GM18951 (cell line): ENCODE measurements around the gene NMT1.

Source experiments
- POLR2A ChIP-seq: IDR thresholded peaks from 4 replicates; pipeline ENCODE4 v1.6.1; 2011; ENCODE audit warnings: mild to moderate bottlenecking; ENCODE audit not compliant: insufficient read length, insufficient read depth; ENCODE audit errors: extremely low read depth
- in situ Hi-C: fragments of 300-500 bp; cut with MboI; formaldehyde crosslinking; loops from one replicate; pipeline ENCODE4 v1.12.0; 2022; ENCODE audit warnings: low sequenced_read_pairs, mixed read lengths, inconsistent platforms; ENCODE audit not compliant: unreplicated experiment

NMT1 gene

GRCh38 chr17:45098081-45098868, 37.2 kb downstream of the NMT1 start:
- no peak for TF ChIP-seq POLR2A
- in situ Hi-C loops, result loop anchor here (10.0 kb wide), 1 partner anchor 173 kb away; no protein-coding TSS in a partner anchor

DNA sequence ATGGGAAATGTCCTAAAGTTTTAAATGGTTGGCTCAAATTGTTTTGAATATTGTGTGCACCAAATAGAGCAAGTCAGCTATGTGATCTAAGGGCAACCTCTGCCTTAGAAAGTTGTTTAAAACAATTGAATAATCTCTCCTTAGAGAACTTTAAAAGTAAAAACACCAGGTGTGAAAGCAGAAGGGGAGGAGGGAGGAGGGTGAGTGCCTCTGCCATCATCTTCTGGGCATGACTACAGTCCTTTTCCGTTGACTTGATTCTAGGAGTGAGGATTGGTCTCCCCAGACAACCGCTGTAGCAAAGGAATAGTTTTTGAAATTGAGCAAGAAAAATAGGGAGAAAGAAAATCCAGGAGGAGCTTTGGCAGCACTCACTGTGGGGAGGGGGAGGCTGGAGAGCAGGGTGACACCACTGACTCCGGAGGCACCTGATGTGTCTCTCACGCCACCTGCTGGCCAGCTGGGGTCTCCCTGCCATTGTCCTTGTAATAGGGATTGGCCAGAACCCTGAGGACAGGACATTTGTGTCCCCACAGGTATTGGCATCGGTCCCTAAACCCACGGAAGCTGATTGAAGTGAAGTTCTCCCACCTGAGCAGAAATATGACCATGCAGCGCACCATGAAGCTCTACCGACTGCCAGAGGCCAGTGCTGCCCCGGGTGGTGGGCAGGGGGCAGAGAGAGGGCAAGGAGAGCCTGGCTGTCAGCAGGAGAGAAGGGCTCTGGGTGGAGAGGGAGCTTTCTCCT, 37.9 kb downstream of the NMT1 start:
- no peak for TF ChIP-seq POLR2A
- in situ Hi-C loops, result loop anchor here (10.0 kb wide), 1 partner anchor 174 kb away; no protein-coding TSS in a partner anchor

GRCh38 chr17:45101546-45101882, 40.4 kb downstream of the NMT1 start:
- TF ChIP-seq POLR2A, result no peak
- in situ Hi-C loops, result no loop called here

GRCh38 chr17:45101883-45102811, 41.0 kb downstream of the NMT1 start:
- in situ Hi-C loops, result no loop called here
- TF ChIP-seq POLR2A, result no peak

GRCh38 chr17:45102856-45103255, 41.7 kb downstream of the NMT1 start:
- no peak for TF ChIP-seq POLR2A
- in situ Hi-C loops, result no loop called here

DNA sequence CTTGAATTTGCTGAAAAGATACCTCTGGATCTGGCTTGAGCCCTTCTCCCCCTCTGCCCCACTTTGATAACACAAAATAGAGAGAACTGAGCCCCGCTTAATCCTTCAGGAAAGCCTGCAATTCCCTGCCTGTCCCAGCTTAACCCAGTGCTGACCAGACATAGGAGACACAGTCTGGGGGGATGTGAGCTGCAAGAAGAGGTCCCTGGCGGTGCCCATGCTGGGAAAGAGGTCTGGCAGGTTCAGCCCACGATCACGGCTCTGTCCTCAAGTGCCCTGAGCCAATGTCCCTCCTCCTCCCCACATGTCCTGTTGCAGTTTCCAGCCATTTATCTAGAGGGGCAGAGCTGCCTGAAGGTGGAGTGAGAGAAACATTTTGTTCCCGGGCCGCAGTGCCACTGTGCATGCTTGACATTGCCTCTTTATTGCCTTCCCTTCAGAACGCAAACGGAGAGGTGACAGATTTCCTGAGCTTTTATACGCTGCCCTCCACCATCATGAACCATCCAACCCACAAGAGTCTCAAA, 42.2 kb downstream of the NMT1 start:
- no peak for TF ChIP-seq POLR2A
- in situ Hi-C loops, result no loop called here

DNA sequence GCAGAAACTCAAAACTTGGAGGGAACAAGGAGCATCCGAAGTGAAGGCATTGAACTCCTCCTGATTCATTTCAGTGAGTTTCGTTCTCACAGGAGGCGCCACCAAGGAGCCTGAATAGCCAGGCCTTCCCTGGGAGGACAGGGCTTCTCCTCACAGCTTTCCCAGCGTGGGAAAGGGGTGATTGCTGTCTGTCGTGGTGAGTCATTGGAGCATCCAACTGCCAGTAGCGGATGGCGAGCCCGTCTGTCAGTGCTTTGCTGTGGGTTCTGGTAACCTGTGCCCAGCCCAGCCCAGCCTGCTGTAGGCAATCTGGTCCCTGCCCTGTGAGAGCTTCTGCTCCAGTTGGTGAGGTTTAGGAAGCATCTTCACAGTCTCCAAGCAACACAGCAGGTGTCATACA, 42.9 kb downstream of the NMT1 start:
- no peak for TF ChIP-seq POLR2A
- in situ Hi-C loops, result no loop called here

- TF ChIP-seq POLR2A, result no peak
- in situ Hi-C loops, result no loop called here
Measured at GRCh38 chr17:45104497-45104896, 43.4 kb downstream of the NMT1 start.

DNA sequence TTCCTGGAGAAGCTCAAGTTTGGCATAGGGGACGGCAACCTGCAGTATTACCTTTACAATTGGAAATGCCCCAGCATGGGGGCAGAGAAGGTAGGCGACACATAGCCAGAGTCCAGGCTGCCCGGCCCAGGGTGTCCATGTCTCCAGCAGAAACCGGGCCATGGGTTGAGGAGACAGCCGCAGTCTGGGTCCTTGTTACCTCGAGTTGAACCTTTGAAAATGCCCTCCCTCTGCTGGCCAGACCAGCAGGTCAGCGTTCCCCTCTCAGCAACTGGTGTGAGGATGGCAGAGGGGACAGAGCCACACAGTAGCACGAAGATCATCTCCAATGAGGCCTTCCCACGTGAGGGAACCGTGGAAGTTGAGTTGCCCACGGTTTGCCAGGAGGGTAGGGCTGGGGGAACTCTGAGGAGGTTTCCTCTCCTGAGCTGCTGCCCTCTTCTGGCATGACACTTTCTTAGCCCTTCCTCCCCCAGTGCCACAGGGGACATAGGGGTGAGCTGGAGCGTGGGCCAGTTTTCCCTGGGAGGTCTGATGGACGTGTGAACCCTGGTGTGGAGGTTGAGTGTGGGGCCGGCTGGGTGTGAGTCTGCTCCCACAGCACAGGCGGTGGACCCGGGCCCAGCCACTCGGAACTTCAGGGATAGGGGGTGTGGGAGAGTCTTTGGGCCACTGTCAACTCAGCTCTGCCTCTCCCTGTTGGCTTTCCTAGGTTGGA, 43.9 kb downstream of the NMT1 start:
- no peak for TF ChIP-seq POLR2A
- in situ Hi-C loops, result no loop called here

DNA sequence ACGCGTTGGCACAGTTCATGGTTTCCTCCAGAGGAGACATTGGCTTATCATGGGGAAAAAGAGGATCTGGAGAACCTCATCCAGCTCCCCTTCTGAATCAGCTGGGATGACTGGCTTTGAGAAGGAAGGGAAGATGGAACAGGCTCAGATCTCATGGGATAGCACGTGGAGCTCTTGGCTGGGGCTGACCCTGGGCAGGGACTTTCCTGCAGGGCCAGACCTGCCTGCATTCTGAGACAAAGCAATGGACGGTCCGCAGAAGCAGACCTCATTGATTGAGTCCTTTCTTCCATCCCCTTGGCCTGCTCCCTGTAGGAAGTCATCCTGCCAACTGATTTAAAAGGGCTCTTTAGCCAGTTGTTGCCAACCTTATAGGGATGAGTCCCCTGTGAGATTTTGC, 45.0 kb downstream of the NMT1 start:
- no peak for TF ChIP-seq POLR2A
- in situ Hi-C loops, result no loop called here

GRCh38 chr17:45106582-45106981, 45.5 kb downstream of the NMT1 start:
- no peak for TF ChIP-seq POLR2A
- in situ Hi-C loops, result no loop called here

DNA sequence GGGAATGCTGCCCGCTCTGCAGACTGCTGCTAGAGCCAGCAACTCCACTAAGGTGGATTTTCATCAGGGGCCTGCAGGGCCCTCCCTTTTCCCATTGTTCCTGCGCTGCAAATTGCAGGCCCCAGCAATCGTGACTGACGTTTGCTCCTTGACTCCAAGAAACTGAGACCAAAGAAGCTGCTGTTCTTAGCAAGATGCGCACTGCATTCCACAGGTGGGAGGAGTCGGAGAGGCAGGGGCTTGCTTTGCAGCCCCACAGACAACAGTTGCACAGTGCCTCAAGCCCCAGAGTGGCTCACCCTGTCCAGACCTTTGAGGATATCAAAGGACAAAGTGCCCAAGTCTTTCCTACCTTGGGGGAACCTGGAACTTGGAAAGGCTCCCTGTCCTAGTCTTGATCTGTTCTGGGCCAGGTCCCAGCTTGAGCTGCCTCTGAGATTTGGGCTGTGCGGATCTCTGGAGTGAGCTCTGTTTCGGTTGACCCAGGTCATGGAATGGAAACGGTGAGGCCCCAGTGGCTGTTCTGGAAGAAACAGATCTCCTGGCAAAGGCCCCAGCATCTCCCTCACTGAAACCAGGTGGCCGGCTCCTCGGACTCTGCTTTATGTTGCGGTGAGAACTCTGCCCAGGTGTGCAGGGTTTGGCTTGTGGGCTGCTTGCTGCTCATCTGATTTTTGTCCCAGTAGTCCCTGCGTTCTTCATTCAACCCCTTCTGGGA, 46.3 kb downstream of the NMT1 start:
- TF ChIP-seq POLR2A, result no peak
- in situ Hi-C loops, result no loop called here

GRCh38 chr17:45108051-45108450, 46.9 kb downstream of the NMT1 start:
- no peak for TF ChIP-seq POLR2A
- in situ Hi-C loops, result no loop called here
